ENCODE data around the gene RBBP4.
"Not testable (repeated sequence)": the region's sequence is repeated elsewhere in the genome, so short reads cannot be mapped to it uniquely, and the experiment has no call there.

The RBBP4 gene

DNA sequence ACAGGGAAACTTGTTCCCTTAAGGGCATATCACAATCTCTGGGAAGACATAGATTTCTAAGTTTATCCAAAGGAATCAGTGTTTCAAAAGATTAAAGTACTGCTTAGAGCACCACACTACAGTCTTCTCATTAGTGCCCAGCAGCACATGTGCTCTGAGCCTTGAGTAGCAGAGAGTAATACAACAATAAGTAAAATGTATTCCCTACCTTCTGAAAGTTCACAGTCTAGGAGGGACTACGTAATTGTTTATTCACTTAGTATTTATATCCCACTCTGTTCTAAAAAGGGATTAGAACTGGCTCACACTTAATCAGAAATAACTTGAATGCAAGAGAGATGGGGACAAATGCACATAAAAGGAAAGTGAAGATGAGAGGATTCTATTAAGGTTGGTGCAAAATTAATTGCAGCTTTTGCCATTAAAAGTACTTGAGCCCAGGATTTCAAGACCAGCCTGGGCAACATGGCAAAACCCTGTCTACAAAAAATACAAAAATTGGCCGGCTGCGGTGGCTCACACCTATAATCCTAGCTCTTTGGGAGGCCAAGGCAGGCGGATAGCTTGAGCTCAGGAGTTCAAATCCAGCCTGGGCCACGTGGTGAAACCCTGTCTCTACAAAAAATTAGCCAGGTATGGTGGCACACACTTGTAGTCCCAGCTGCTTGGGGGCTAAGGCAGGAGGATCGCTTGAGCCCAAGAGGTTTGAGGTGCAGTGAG is 42.6 kb downstream of the RBBP4 start:
- DNase-seq (ENCODE audit: low spot score) = no peak

DNA sequence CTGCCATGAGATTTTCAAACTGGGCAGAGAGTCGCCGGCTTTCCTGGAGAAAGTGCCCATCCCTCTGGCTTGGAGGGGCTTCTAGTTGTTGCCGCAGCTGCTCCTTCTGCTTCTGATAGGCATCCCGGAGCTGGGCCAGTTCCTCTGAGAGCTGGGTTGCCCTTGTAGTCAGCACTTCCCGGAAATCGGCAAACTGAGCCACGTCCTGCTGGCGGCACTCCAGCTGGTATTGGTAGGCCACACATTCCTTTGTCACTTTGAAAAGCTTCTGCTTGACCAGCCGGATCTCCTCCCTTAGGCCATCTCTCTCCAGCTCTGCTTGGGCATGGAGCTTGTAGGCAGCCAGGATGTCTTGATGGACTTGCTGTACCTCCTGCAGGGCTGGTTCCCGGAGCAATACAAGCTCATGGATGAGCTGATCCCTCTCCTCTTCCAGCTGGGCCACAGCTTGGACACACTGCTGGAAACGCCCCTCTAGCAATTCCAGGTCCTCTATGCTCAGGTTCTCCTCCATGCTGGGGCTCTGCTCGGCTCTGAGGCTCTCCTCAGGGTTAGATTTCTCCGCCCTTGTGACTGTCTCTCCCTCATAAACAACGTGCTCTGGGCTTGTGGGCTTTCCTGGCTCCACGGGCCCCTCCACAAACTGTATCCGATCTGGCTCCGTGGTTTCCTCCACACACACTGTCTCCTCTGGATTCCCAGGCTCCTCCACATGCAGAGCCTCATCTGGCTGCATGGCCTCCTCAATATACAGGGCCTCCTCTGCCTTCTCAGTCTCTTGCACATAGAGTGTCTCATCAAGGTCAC is 44.3 kb downstream of the RBBP4 start:
- no peak for DNase-seq (ENCODE audit: low spot score)

DNA sequence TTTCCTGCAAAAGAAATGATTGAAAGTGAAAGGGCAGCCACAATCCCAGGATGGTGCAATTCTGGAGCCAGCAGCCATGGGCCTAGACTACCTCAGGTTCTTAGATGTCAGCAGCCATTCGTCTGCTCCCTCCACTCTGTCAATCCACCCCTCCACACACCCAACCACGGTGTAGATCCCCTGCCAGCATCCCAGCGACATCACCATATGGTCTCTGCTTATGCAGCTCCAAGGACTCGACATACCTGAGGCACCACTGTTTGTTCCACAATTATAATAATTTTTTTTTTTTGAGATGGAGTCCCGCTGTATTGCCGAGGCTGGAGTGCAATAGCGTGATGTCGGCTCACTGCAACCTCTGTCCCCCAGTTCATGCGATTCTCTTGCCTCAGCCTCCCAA is 45.0 kb downstream of the RBBP4 start:
- DNase-seq (ENCODE audit: low spot score) = no peak

DNA sequence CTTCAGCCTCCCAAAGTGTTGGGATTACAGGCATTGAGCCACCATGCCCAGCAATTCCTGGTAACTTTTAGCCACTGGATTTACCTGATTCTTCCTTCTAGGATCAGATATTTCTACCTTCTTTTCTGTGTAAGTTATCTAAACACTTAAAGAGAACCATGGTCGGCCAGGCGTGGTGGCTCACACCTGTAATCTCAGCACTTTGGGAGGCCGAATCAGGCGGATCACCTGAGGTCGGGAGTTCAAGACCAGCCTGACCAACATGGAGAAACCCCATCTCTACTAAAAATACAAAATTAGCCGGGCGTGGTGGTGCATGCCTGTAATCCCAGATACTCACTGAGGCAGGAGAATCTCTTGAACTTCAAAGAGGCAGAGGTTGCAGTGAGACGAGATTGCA is 46.0 kb downstream of the RBBP4 start:
- not testable (repeated sequence) for DNase-seq (ENCODE audit: low spot score)

DNA sequence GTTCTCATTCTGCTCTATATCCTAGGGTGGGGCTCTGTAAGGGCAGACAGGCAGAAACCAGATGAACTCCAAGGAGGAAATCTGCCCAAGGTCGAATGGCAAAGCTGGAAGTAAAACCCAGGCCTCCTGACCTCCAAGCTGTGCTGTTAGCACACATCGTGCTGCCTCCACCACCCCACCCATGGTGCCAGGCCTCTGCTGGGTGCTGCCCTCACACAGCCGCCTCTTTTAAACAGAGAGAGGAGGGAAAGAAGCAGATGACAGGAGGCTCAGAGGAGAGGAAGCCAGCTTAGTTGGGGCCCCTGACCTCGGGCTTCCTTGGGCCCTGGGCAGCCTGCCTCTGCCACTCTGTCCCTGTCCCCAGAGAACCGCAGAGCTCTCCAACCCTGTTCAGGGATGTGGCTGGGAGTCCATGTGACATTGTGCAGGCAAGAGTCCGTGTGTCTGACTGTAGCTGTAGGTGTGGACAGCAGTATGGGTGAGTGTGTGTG is 50.5 kb downstream of the RBBP4 start:
- DNase-seq (ENCODE audit: low spot score) = no peak

DNA sequence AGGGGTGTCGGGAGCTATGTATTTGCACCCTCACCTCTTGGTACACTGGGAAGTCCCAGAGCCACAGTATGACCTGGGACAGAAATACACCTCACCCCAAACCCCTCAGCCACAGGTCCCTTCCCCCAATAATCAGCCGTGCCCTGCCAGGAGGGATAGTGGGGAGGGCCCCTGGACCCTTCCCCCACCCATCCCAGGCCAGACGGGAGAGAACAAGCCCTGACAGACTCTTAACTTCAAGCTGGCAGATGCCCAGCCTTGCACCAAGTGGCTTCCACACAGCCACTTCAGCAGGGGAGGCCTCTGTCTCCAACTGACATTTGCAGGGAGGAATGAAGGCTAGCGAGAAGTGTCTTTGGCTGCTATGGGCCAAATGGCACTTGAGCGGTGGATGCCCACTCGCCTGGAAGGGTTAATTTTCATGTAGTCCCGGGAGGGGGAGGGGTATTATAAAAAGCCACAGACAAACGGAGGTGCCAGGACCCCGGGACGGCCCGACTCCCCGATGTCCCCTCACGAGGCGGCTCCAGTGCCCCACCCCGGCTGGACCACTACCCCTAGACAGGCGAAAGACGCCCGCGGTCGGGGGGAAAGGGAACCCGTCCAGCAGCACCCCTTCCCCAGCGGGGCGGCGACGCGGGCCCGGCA is 51.1 kb downstream of the RBBP4 start:
- no peak for DNase-seq (ENCODE audit: low spot score)

DNA sequence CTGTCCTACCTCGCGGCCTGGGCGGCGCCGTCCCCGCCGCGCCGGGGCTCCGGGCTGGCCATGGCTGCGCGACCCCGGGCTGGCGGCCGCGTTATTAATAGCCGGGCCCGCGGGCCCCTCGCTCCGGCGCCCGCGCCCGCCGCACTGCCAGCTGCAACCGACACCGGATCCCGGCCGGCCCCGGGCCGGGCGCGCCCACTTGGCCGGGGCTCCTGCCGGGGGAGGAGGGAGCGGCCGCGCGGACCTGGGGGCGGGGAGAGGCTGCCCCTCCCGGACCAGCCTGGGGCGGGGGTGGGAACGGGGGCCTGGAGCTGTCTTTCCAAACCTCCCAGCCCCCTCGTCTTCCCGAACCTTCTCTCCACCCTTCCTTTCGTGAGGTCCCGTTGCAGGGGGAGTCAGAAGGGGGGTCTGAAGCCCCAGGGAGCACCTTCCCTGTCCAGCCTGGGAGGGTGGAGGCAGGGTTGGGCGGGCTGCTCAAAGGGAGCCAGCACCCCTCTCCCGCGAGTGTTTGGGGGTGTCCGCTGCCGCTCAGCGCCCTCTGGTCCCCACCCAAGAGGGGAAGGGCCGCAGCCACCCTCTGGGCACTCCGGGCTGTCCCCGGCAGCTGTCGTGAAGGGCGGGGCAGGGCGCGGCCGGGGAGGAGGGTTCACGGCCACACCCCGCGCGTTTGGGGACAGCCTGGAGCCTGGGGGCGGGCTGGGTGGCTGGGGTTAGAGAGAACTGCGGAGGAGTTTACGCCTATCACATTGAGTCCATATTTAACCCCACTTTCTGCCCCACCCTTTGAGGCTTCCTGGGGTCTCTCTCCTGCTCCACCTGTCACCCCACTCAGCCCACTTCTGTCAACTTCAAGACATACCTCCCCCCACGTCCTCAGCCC is 51.8 kb downstream of the RBBP4 start, which contains the start of gene SYNC:
Gene SYNC (minus strand): TSS at position 172 of the 880 bp plus-strand sequence. CDS start 110 bp downstream, at position 62.
- DNase-seq (ENCODE audit: low spot score) = no peak

DNA sequence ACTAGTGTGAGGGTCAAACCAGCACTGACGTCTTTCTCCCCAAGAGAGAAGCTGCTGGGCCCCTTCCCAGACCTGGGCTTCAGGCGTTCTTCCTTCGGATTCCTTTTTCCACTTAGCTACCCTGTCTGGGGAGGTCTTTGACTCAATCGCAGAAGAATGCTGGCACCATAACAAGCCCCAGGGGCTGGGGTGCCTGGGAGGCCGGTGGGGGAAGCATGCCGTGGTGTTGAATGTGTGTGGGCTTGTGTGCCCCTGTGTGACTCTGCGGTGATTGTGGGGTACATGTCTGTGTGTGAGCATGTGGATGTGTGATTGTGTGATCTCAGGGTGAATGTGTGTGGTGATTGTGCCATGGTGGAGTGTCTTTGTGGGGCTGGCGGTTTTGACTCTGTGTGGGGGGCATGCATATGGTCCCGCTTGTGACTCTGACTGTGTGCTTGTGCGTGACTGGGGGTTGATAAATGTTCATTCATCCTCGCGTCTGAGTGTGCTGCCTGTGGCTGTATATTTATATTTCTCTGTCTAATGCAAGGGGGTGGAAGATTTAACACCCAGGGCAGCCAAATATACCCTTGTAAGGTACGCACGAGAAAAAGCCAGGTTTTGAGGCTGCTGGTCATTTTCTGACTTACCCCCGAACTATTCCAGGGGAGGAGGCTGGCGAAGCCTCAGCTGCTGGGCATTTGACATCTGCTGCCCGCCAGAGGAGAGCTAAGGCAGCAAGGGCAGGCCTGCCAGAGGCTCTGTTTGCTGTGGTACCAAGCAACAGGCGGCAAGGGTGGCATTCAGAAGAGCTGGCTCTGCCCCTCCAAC is 52.7 kb downstream of the RBBP4 start:
- DNase-seq (ENCODE audit: low spot score) = no peak

DNA sequence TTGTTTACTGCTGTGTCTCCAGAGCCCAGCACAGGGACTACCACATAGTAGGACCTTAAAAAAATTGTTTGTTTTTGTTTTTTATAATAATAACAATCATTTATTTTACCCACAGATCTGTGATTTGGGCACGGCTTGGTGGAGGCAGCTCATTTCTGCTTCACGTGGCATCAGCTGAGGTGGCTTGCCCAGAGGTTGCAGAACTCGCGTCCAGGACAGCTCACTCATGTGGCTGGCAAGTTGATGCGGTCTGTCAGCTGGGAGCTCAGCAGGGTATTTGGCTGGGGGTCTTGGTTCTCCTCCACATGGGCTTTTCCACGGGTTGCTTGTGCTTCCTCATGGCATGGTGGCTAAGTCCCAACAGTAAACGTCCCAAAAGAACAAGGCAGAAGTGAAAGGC is 54.5 kb downstream of the RBBP4 start:
- no peak for DNase-seq (ENCODE audit: low spot score)

DNA sequence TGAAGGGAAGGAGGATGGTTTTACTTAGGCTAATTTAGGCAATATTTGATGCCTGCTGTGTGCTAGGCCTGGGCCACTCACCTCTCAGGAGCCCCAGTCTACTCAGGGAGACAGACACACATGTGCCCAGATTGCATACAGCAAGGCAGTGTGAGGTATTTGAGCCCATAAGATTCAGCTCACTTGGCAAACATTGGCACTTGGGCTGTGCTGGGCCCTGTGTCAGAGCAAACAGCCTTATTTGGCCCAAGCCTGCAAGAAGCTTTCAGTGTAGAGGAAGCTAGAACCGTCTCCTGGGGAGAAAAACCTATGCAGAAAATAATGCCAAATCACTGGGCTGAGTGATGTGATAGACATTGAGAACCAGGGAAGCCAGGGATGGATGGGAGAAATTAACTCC is 55.5 kb downstream of the RBBP4 start:
- DNase-seq (ENCODE audit: low spot score) = no peak

DNA sequence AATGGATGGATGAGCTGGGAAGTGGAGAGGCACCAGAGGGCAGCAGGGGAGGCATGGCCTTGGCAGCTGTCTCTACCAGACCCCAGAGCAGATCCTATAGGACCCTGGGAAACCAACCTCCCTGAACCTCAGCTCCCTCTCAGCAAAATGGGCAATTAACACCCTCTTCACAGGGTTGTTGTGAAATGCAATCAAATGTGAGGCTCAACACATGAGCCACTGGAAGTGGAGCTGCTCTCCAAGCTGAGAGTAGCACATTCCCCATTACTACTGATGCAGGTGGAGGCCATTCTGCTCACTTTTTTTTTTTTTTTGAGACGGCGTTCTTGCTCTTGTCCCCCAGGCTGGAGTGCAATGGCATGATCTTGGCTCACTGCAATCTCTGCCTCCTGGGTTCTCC is 58.1 kb downstream of the RBBP4 start:
- DNase-seq (ENCODE audit: low spot score) = no peak

DNA sequence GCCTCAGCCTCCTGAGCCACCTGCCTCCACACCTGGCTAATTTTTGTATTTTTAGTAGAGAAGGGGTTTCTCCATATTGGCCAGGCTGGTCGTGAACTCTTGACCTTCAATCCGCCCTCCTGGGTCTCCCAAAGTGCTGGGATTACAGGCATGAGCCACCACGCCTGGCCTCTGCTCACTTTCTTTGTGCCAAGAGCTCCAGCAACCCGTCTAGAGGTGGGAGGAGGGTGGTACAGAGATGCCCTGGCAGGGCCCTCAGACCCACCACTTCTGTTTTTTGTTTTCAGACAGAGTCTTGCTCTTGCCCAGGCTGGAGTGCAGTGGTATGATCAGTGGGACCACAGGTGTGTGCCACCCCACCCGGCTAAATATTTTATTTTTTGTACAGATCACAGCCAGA is 58.5 kb downstream of the RBBP4 start:
- no peak for DNase-seq (ENCODE audit: low spot score)

DNA sequence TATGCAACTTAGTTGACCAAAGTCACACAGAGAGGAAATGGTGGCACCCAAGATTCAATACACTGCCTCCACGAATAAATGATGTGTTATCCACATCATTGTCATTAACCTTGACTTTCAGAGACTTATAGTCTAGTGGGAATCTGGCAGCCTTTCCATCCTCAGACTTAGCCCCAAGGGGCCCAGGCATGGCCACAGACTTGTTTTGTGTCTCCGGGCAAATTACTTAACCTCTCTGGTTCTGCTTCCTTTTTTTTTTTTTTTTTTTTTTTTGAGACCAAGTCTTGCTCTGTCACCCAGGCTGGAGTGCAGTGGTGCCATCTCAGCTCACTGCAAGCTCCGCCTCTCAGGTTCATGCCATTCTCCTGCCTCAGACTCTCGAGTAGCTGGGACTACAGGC is 60.2 kb downstream of the RBBP4 start:
- DNase-seq (ENCODE audit: low spot score) = not testable (repeated sequence)

DNA sequence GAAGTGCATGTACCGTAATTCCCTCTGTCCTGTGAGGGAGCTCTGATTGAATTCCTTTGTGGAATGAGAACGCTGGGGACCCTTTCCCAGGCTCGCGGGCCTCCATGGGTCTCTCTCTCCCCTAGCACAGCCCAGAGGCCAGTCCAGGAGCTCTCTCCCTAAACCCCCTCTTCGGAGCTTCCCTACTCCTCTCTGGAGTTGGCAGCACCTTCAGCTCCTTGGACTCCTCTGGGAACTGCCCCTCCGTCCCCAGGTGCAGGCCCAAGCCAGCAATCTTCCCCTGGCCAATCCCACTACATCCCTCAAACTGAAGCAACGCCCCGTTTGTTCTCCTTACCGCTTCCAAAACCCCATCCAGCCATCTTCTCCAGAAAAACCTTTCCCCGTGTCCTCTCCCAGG is 62.1 kb downstream of the RBBP4 start:
- DNase-seq (ENCODE audit: low spot score) = no peak

DNA sequence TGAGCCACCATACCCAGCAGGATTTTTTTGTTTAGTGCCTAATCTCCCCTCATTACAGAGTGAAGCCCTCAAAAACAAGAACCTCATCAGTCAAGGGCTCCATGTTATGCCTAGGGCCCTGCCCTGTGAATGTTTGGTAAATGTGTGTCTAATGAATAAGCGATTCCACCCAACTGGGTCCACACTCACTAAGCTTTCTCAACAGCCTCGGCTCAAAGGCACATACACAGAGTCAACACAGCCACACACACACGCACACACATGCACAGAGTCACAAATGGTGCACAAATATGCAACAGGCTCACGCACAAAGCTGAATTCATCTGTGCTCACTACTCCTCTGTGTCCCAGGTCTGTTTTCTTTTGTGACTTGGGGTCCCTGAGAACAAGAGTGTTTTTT is 63.3 kb downstream of the RBBP4 start:
- DNase-seq (ENCODE audit: low spot score) = no peak

DNA sequence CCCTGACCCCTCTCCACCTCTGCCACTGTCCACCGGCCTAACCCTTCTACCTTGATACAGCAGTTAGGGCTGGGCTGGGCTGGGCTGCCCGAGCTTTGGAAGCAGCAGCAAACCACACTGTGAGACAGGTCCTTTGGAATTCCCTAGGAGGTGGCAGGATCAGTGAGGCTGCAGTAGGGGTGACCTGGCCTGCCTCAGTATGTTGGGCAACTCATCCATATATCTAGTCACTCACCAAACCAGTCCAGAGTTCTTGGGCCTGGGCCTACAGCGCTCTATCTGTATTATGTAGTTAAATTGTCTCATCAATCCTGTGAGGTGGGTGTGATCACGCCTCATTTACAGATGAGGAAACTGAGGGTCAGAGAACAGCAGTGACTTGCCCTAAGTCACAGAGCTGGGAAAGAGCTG is 64.9 kb downstream of the RBBP4 start:
- no peak for DNase-seq (ENCODE audit: low spot score)

DNA sequence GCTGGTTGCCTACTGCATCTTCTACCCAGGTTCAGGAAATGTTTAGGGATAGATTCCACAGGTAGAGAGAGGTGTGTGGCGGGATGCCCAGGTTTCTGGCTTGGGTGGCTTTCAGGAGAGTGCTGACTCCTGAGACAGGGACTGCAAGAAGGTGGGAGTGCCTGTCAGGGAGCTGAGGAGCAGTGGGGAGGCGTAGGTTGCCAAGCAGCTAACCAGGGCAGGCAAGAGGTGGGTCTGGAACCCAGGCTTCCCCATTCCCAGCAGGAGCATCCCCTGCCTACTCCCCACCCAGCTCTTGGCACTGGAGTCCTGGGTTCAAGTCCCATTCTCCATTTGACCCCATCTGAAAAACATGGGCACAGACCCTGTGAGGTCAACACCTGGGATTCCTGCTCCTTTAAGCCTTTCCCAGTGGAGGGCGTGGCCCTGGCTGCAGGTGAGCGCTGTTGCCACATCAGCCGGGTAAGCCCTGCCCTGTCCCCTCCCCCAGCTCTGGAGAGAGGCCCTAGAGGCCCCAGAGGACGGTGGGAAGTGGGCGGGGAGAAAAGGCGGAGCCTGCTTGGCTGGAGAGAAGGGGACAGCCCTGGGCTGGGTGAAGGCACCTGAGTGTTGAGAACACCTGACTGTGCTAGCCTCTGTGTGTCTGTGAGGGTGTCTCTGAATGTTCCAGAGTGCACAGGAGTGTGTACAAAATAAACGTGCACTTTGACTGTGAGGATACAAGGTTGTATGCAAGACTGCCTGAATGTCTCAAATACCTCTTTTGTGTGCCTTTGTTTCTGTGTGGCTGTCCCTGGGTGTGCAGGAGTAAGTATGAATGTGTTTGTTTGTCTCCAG is 65.5 kb downstream of the RBBP4 start:
- peak; percentile 18 for DNase-seq (ENCODE audit: low spot score)

DNA sequence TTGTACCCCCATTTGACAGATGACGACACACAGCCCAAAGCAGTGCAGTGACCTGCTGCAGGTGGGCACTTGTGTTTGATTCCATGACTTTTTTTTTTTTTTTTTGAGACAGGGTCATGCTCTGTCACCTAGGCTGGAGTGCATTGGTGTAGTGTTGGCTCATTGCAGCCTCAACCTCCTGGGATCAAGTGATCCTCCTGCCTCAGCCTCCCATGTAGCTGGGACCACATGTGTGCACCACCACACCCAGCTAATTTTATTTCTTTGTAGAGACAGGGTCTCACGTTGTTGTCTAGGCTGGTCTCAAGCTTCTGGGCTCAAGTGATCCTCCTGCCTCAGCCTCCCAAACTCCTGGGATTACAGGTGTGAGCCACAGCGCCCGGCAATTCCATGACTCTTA is 66.5 kb downstream of the RBBP4 start:
- no peak for DNase-seq (ENCODE audit: low spot score)

DNA sequence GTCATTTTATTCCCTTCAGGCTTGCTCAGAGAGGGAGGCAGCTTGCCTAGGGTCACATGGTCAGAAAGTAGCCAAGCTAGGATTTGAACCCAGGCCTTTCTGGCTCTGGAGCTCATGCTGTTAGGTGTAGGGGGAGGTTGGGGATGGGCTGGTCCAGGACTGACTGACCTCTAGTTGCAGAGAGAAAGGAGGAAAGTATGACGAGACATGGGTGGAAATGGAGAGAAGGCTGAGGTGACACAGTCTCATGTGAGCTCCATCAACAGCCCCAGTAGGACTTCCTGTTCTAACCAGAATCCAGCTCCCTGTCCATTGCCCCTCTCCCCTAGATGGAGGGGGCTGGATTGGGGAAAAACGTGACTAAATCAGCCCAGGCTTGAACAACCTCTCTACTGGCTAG is 67.0 kb downstream of the RBBP4 start:
- no peak for DNase-seq (ENCODE audit: low spot score)

DNA sequence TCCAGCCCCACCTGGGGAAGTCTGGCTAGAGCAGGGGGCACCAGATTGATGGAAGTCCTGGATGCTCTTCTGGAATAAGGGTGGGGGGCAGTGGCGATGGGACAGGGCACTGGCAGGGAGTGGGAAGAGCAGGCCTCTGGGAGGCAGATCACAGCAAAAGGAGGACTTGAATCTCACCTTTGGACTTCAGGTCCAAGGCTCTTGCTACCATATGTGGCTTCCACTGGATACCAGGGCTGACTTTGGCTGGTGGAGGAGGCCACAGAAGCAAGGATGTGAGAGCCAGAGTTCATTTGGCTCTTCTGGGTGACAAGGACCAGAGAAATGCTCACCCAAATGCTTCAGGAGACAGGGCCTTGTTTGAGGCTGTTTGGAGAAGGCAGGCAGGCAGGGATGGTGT is 67.5 kb downstream of the RBBP4 start:
- no peak for DNase-seq (ENCODE audit: low spot score)

Data from CD4-positive, alpha-beta T cell treated with Interleukin-6 at 100 ng/mL for 8 hours (primary cell).